GM18502 (cell line): ENCODE data around the gene CCNYL1.
"Not testable (repeated sequence)": the region's sequence is repeated elsewhere in the genome, so short reads cannot be mapped to it uniquely, and the experiment has no call there.

ENCODE experiments used
- ATAC-seq: cut with Tn5 transposase; IDR thresholded peaks from one replicate; pipeline ENCODE4 v1.9.1; 2021; ENCODE audit warnings: mild to moderate bottlenecking; ENCODE audit not compliant: unreplicated experiment, poor library complexity

Gene CCNYL1

GRCh38 chr2:207733597-207734240 is 22.3 kb downstream of the CCNYL1 start:
- no peak for ATAC-seq

- no peak for ATAC-seq
These were observed 22.8 kb downstream of the CCNYL1 start for GRCh38 chr2:207734264-207734635.

- ATAC-seq = no peak
These were observed 23.4 kb downstream of the CCNYL1 start for GRCh38 chr2:207734636-207735512.

- ATAC-seq = not testable (repeated sequence)
These were observed 24.0 kb downstream of the CCNYL1 start for GRCh38 chr2:207735513-207735859.

- no peak for ATAC-seq
These were observed 32.1 kb downstream of the CCNYL1 start for GRCh38 chr2:207743514-207743913.

- no peak for ATAC-seq
These were observed 32.6 kb downstream of the CCNYL1 start for GRCh38 chr2:207744050-207744449.

GRCh38 chr2:207744451-207744850 is 33.0 kb downstream of the CCNYL1 start:
- no peak for ATAC-seq

GRCh38 chr2:207746131-207746530 is 34.7 kb downstream of the CCNYL1 start:
- ATAC-seq = peak; percentile 90

- ATAC-seq = no peak
These were observed 36.5 kb downstream of the CCNYL1 start for GRCh38 chr2:207747653-207748560.

- no peak for ATAC-seq
These were observed 37.6 kb downstream of the CCNYL1 start for GRCh38 chr2:207748993-207749392.

- ATAC-seq = no peak
These were observed 38.4 kb downstream of the CCNYL1 start for GRCh38 chr2:207749873-207750272.

- no peak for ATAC-seq
These were observed 38.9 kb downstream of the CCNYL1 start for GRCh38 chr2:207750345-207750744.

GRCh38 chr2:207750876-207751275 is 39.4 kb downstream of the CCNYL1 start:
- no peak for ATAC-seq

GRCh38 chr2:207753688-207754087 is 42.2 kb downstream of the CCNYL1 start:
- ATAC-seq = not testable (repeated sequence)

- ATAC-seq = no peak
These were observed 43.3 kb downstream of the CCNYL1 start for GRCh38 chr2:207754498-207755383.

- no peak for ATAC-seq
These were observed 46.6 kb downstream of the CCNYL1 start for GRCh38 chr2:207758025-207758424.

GRCh38 chr2:207759890-207760289 is 48.5 kb downstream of the CCNYL1 start:
- no peak for ATAC-seq

GRCh38 chr2:207760453-207760852 is 49.0 kb downstream of the CCNYL1 start:
- ATAC-seq = no peak

- ATAC-seq = not testable (repeated sequence)
These were observed 50.0 kb downstream of the CCNYL1 start for GRCh38 chr2:207761426-207761825.

GRCh38 chr2:207762146-207762545 is 50.7 kb downstream of the CCNYL1 start:
- no peak for ATAC-seq
